K562 (cell line): ENCODE results near the gene RIC8B. TPM values are rescaled to one million over a fixed set of nuclear protein-coding genes. Genes with fewer than 3 reads are reported as not detected.

ENCODE experiments used
- BACH1 ChIP-seq: fragments of 200-800 bp; sonication (Bioruptor generic); IDR thresholded peaks from 2 replicates; pipeline ENCODE4 v1.6.1; 2016; ENCODE audit warnings: missing genetic modification characterization, missing compliant biosample characterization
- BHLHE40 ChIP-seq: IDR thresholded peaks from 2 replicates; pipeline ENCODE4 v1.6.1; 2011; ENCODE audit warnings: low read length, improper control_type of control experiment
- CBFA2T3 ChIP-seq: fragments of 450-650 bp; IDR thresholded peaks from 2 replicates; pipeline ENCODE4 v1.6.1; 2017
- CHD4 ChIP-seq: fragments of 200-600 bp; sonication (generic); IDR thresholded peaks from 3 replicates; pipeline ENCODE4 v1.6.1; 2012; ENCODE audit warnings: low read depth, mild to moderate bottlenecking, mixed read lengths, low read length, inconsistent platforms; ENCODE audit not compliant: insufficient read depth, insufficient replicate concordance, poor library complexity, severe bottlenecking
- DNMT1 ChIP-seq: fragments of 450-650 bp; IDR thresholded peaks from 2 replicates; pipeline ENCODE4 v1.6.1; 2016; ENCODE audit warnings: antibody characterized with exemption, mild to moderate bottlenecking
- DPF2 ChIP-seq: fragments of 450-650 bp; IDR thresholded peaks from 2 replicates; pipeline ENCODE4 v1.6.1; 2016
- FUS ChIP-seq: fragments of 200-400 bp; formaldehyde crosslinking; optimal IDR thresholded peaks from 2 replicates; pipeline ENCODE3; 2017; ENCODE audit warnings: low read depth, low read length
- HDAC6 ChIP-seq: IDR thresholded peaks from 2 replicates; pipeline ENCODE4 v1.6.1; 2012; ENCODE audit warnings: low read depth, mild to moderate bottlenecking, control low read depth, inconsistent platforms, low read length, moderate library complexity
- KDM1A ChIP-seq, 2 experiments: fragments of 450-650 bp; IDR thresholded peaks; 2 replicates each; pipeline ENCODE4 v1.6.1; 2016; ENCODE audit warnings: mild to moderate bottlenecking in 2 of 2
- NFYB ChIP-seq: IDR thresholded peaks from 2 replicates; pipeline ENCODE4 v1.6.1; 2011; ENCODE audit warnings: mild to moderate bottlenecking, moderate library complexity; ENCODE audit not compliant: insufficient read length; ENCODE audit errors: extremely low read depth
- NRF1 ChIP-seq, 2 experiments: fragments of 450-650 bp; IDR thresholded peaks in 1 of 2; conservative IDR thresholded peaks in 1 of 2; 2 replicates each; pipeline ENCODE4 v1.6.1; 2014; ENCODE audit warnings: mild to moderate bottlenecking in 2 of 2
- PHF8 ChIP-seq: fragments of 200-600 bp; sonication (generic); IDR thresholded peaks from 2 replicates; pipeline ENCODE4 v1.6.1; 2012; ENCODE audit warnings: mixed run types, mild to moderate bottlenecking, inconsistent platforms, low read length, moderate library complexity, borderline replicate concordance
- RAD21 ChIP-seq, 2 experiments: fragments of 250-450 bp in 1 of 2; fragments of 450-650 bp in 1 of 2; sonication (Bioruptor Pico) in 1 of 2; formaldehyde crosslinking in 1 of 2; IDR thresholded peaks in 1 of 2; conservative IDR thresholded peaks in 1 of 2; 2 replicates each; pipeline versions ENCODE4 v1.4.0 to v1.8.0; 2020 to 2022; ENCODE audit warnings: mild to moderate bottlenecking in 2 of 2, moderate library complexity in 1 of 2
- SRF ChIP-seq, 2 experiments: fragments of 250-450, 450-650 bp in 1 of 2; sonication (Bioruptor Pico) in 1 of 2; sonication (generic) in 1 of 2; formaldehyde crosslinking; IDR thresholded peaks; 2 replicates each; pipeline versions ENCODE4 v1.5.0 to v1.5.1; 2020 to 2022; ENCODE audit warnings: mild to moderate bottlenecking in 1 of 2, missing genetic modification reagents in 1 of 2
- SRSF1 ChIP-seq: fragments of 200-400 bp; formaldehyde crosslinking; IDR thresholded peaks from 2 replicates; pipeline ENCODE4 v1.6.1; 2017; ENCODE audit warnings: mild to moderate bottlenecking, low read depth, low read length, moderate library complexity
- TCFL5 ChIP-seq: fragments of 250-450 bp; sonication (Bioruptor Pico); conservative IDR thresholded peaks from 2 replicates; pipeline ENCODE4 v1.6.1; 2021; ENCODE audit warnings: mild to moderate bottlenecking, moderate library complexity, matching md5 sums
- ZEB2 ChIP-seq: fragments of 450-650 bp; IDR thresholded peaks from 2 replicates; pipeline ENCODE4 v1.6.1; 2016
- polyA plus RNA-seq, 8 experiments: library from polyadenylated mRNA; depleted of rRNA in 4 of 8; stranded (reverse) in 5 of 8; unstranded in 3 of 8; fragments of >200 nt; fragmentation: Nextera tagmentation in 2 of 8; fragmentation: Illumina TruSeq in 1 of 8; extraction: Ambion mirVana in 2 of 8; extraction: Trizol in 1 of 8; gene quantifications; 2 replicates each; pipeline versions ENCODE4 v1.2.1 to v1.2.3, GENCODE V29; 2011 to 2014; ENCODE audit warnings: inconsistent platforms in 1 of 8, missing spikeins in 1 of 8
- total RNA-seq, 7 experiments: library from RNA; depleted of rRNA in 6 of 7; stranded (reverse); fragments of >200 nt in 6 of 7; fragmentation: Illumina TruSeq in 2 of 7; extraction: Trizol in 2 of 7; gene quantifications; 2 replicates each; pipeline versions ENCODE4 v1.2.1 to v1.2.3, GENCODE V29; 2011 to 2021; ENCODE audit warnings: low replicate concordance in 1 of 7
- TF ChIP-seq, protein P1 (sequence below): fragments of 250-450 bp; sonication (Bioruptor Pico); IDR thresholded peaks from 2 replicates; pipeline ENCODE4 v1.6.1; 2021; ENCODE audit warnings: mild to moderate bottlenecking
- TF ChIP-seq, protein P2 (sequence below): fragments of 250-450 bp; sonication (Bioruptor Pico); IDR thresholded peaks from 2 replicates; pipeline ENCODE4 v1.9.0; 2021; ENCODE audit warnings: mild to moderate bottlenecking
- TF ChIP-seq, protein P3 (sequence below), 2 experiments: fragments of 450-650 bp in 1 of 2; sonication (generic) in 1 of 2; formaldehyde crosslinking in 1 of 2; IDR thresholded peaks; 2 replicates each; pipeline versions ENCODE4 v1.7.1 to v1.9.0; 2016 to 2022; ENCODE audit warnings: inconsistent platforms in 1 of 2, mild to moderate bottlenecking in 1 of 2, missing genetic modification reagents in 1 of 2

Gene RIC8B
- total and polyA plus RNA-seq, 9 of the 15 experiments (the other 6 are each of a cell fraction or from before 2014, with no cell fraction given), result 0.92 to 8.1 (median 4.8) TPM

DNA sequence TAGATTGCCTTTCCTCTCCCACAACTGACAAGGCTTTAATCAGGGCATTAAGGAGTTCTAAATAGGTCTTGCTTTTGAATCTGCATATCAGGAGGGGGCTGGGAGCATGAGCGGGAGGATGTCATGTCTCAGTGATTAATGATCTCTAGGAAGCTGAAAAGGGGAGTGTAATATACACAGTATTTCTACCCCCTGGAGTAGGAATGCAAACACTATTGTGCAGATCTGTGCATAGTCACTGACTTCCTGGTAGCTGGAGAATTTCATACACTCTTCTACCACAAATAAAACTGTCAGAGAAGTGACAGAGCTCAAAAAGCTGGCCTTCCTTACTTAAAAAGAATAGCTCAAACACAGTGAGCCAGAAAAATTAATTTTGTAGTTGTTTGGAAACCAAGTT lies 65.8 kb downstream of the RIC8B start (continued):
- TF ChIP-seq PHF8 (no peak), ZEB2 (no peak), BHLHE40 (no peak), KDM1A (IDR thresholded peaks at IDR 0.05) (0 out of 4 replicates have a peak, but pooled peaks of 1 of the 2 experiments have one; percentile 24), SRSF1 (no peak), NRF1 (conservative IDR thresholded peaks at IDR 0.05 in 1 of 2, IDR thresholded peaks at IDR 0.05 in 1 of 2) (peak in 1 of 2 experiments; percentile 52; a peak in 2 of 4 replicates), DPF2 (peak; percentile 35; the same call in 1 of the 2 replicates), BACH1 (tag) (no peak), TCFL5 (no peak), DNMT1 (no peak), NFYB (no peak), RAD21 (CRISPR knock-in tag; conservative IDR thresholded peaks at IDR 0.05 in 1 of 2, IDR thresholded peaks at IDR 0.05 in 1 of 2) (peak in 1 of 2 experiments; percentile 31; a peak in 1 of 4 replicates), FUS (no peak), CHD4 (no peak), CBFA2T3 (peak; percentile 22; the same call in 1 of the 2 replicates), HDAC6 (no peak), SRF (CRISPR knock-in tag; IDR thresholded peaks at IDR 0.05) (no peak)
- TF ChIP-seq, protein P1, sequence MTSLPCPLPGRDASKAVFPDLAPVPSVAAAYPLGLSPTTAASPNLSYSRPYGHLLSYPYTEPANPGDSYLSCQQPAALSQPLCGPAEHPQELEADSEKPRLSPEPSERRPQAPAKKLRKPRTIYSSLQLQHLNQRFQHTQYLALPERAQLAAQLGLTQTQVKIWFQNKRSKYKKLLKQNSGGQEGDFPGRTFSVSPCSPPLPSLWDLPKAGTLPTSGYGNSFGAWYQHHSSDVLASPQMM (CRISPR knock-in tag), result no peak
- TF ChIP-seq, protein P2, sequence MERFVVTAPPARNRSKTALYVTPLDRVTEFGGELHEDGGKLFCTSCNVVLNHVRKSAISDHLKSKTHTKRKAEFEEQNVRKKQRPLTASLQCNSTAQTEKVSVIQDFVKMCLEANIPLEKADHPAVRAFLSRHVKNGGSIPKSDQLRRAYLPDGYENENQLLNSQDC, result no peak
- TF ChIP-seq, protein P3, sequence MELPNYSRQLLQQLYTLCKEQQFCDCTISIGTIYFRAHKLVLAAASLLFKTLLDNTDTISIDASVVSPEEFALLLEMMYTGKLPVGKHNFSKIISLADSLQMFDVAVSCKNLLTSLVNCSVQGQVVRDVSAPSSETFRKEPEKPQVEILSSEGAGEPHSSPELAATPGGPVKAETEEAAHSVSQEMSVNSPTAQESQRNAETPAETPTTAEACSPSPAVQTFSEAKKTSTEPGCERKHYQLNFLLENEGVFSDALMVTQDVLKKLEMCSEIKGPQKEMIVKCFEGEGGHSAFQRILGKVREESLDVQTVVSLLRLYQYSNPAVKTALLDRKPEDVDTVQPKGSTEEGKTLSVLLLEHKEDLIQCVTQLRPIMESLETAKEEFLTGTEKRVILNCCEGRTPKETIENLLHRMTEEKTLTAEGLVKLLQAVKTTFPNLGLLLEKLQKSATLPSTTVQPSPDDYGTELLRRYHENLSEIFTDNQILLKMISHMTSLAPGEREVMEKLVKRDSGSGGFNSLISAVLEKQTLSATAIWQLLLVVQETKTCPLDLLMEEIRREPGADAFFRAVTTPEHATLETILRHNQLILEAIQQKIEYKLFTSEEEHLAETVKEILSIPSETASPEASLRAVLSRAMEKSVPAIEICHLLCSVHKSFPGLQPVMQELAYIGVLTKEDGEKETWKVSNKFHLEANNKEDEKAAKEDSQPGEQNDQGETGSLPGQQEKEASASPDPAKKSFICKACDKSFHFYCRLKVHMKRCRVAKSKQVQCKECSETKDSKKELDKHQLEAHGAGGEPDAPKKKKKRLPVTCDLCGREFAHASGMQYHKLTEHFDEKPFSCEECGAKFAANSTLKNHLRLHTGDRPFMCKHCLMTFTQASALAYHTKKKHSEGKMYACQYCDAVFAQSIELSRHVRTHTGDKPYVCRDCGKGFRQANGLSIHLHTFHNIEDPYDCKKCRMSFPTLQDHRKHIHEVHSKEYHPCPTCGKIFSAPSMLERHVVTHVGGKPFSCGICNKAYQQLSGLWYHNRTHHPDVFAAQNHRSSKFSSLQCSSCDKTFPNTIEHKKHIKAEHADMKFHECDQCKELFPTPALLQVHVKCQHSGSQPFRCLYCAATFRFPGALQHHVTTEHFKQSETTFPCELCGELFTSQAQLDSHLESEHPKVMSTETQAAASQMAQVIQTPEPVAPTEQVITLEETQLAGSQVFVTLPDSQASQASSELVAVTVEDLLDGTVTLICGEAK (IDR thresholded peaks at IDR 0.05), result no peak
- TF ChIP-seq, protein P3 (CRISPR knock-in tag; IDR thresholded peaks at IDR 0.05), result no peak
